PC-3 (cell line): ENCODE data around the gene NSRP1. TPM values are rescaled to one million over a fixed set of nuclear protein-coding genes. Genes with fewer than 3 reads are reported as not detected.
"Not testable (repeated sequence)": the region's sequence is repeated elsewhere in the genome, so short reads cannot be mapped to it uniquely, and the experiment has no call there.

Experiments
- ATAC-seq: fragments of 200-7000 bp; cut with Tn5 transposase; 2 replicates; pipeline ENCODE4 v1.9.1; 2020; ENCODE audit warnings: mild to moderate bottlenecking, moderate library complexity
- BruUV-seq: library from RNA; stranded (reverse); fragments of 400-500 nt; replicated peaks from 2 replicates; lab custom pipeline; 2021; lab: Mats Ljungman, UMichigan
- CTCF ChIA-PET: fragments of 300-600 bp; sonication (Branson Sonifier 250); formaldehyde crosslinking; loops from one replicate; lab custom pipeline; 2022; ENCODE audit warnings: antibody characterized with exemption; lab: Charles Lee
- POLR2A ChIA-PET: fragments of 300-600 bp; sonication (Branson Sonifier 250); formaldehyde crosslinking; loops from one replicate; lab custom pipeline; 2022; ENCODE audit warnings: antibody characterized with exemption; ENCODE audit not compliant: unreplicated experiment; lab: Charles Lee
- DNase-seq: peaks from one replicate; pipeline ENCODE4 v3.0.0-alpha.2; 2015
- H2AFZ ChIP-seq: fragments of 300-600 bp; sonication (generic); 2 replicates; pipeline ENCODE4 v1.6.0; 2016; ENCODE audit warnings: antibody characterized with exemption, low read length
- H3F3A ChIP-seq: fragments of 300-600 bp; sonication (generic); one replicate; pipeline ENCODE4 v1.6.0; 2017; ENCODE audit warnings: antibody characterized with exemption, low read length, control low read depth, mild to moderate bottlenecking; ENCODE audit not compliant: unreplicated experiment
- H3K27ac ChIP-seq: fragments of 300-600 bp; sonication (generic); 2 replicates; pipeline ENCODE4 v1.5.1; 2016; ENCODE audit warnings: mild to moderate bottlenecking, low read length
- H3K27me3 ChIP-seq: fragments of 300-600 bp; sonication (generic); 2 replicates; pipeline ENCODE4 v1.6.1; 2016; ENCODE audit warnings: low read length, mixed read lengths
- H3K36me3 ChIP-seq: fragments of 300-600 bp; sonication (generic); 2 replicates; pipeline ENCODE4 v1.6.1; 2016; ENCODE audit warnings: low read depth, mixed run types, low read length, mixed read lengths
- H3K4me1 ChIP-seq: fragments of 300-600 bp; sonication (generic); 2 replicates; pipeline ENCODE4 v1.5.1; 2016; ENCODE audit warnings: low read length; ENCODE audit not compliant: insufficient read depth
- H3K4me2 ChIP-seq: fragments of 300-600 bp; sonication (generic); 2 replicates; pipeline ENCODE4 v1.6.0; 2016; ENCODE audit warnings: low read length
- H3K4me3 ChIP-seq: fragments of 300-600 bp; sonication (generic); 2 replicates; pipeline ENCODE4 v1.5.1; 2016; ENCODE audit warnings: mild to moderate bottlenecking, low read length, mixed read lengths
- H3K79me2 ChIP-seq: fragments of 300-600 bp; sonication (generic); 2 replicates; pipeline ENCODE4 v1.6.1; 2017; ENCODE audit warnings: low read length, mixed read lengths
- H3K9ac ChIP-seq: fragments of 300-600 bp; sonication (generic); 2 replicates; pipeline ENCODE4 v1.6.0; 2016; ENCODE audit warnings: mild to moderate bottlenecking, low read length
- H3K9me2 ChIP-seq: fragments of 300-600 bp; sonication (generic); replicated peaks from 2 replicates; pipeline ENCODE4 v1.6.1; 2016; ENCODE audit warnings: mixed run types, low read length, mixed read lengths
- H3K9me3 ChIP-seq: fragments of 300-600 bp; sonication (generic); 2 replicates; pipeline ENCODE4 v1.6.1; 2016; ENCODE audit warnings: low read length, mixed read lengths
- H4K20me1 ChIP-seq: fragments of 300-600 bp; sonication (generic); 2 replicates; pipeline ENCODE4 v1.6.1; 2016; ENCODE audit warnings: low read length, mixed read lengths
- EZH2 ChIP-seq: fragments of 300-600 bp; sonication (generic); IDR thresholded peaks from one replicate; pipeline ENCODE4 v1.6.1; 2017; ENCODE audit warnings: antibody characterized with exemption, mild to moderate bottlenecking, low read length; ENCODE audit not compliant: unreplicated experiment
- EZH2phosphoT487 ChIP-seq: fragments of 300-600 bp; sonication (generic); IDR thresholded peaks from 2 replicates; pipeline ENCODE4 v1.6.1; 2018; ENCODE audit warnings: mild to moderate bottlenecking, antibody characterized with exemption, low read length, borderline replicate concordance
- intact Hi-C: fragments of 100-400 bp; cut with micrococcal nuclease; formaldehyde crosslinking; loops from 2 replicates; pipeline ENCODE4 v1.9.0; 2023
- total RNA-seq: library from RNA; depleted of rRNA; stranded (reverse); fragments of >200 nt; gene quantifications from 2 replicates; pipeline ENCODE4 v1.2.3, GENCODE V29; 2014
- TF ChIP-seq, protein P1 (sequence below): fragments of 300-600 bp; sonication (generic); conservative IDR thresholded peaks from 2 replicates; pipeline ENCODE4 v1.5.1; 2017; ENCODE audit warnings: antibody characterized with exemption, low read depth, mild to moderate bottlenecking, low read length

NSRP1 gene
- total RNA-seq, 1 experiment from 2014 or later: 6.4 TPM

DNA sequence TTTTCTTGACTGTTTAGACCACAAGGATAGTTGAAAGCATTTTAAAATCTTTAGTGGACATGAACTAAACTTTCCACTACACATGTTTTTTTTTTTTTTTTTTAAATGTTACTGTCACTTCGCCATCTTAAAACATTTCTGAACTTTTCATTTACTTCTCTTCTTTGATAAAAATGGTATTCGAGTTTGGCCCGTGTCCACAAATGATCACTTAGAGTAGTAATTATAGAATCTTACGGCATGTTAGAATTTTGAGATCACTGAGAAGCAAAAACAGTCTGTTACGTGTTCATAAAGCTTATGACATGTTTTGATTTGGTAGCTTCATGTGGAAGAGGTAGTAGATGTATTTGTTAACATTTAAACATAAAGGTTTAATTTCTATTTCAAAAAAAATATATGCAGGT is 1.1 kb downstream of the NSRP1 start:
- Histone ChIP-seq H3K4me1 (peaks cover 22% of the 10 kb centered on the region), H3K27ac (peak overlapping the region; percentile 85), H3K9me3 (no peaks in the 10 kb centered on the region), H3K4me3 (peak overlapping the region; percentile 89), H3K9ac (peak overlapping the region; percentile 99), H4K20me1 (no peaks in the 10 kb centered on the region), H2AFZ (no peak overlapping the region), H3K27me3 (no peaks in the 10 kb centered on the region), H3K36me3 (peaks cover 4% of the 10 kb centered on the region; the same call in 1 of the 2 replicates), H3K79me2 (peaks cover 52% of the 10 kb centered on the region), H3K9me2 (no peaks in the 10 kb centered on the region), H3K4me2 (peak overlapping the region; percentile 94), H3F3A (peaks cover 3% of the 10 kb centered on the region)
- POLR2A ChIA-PET: no interaction called here
- DNase-seq (no peak), ATAC-seq (no peak)
- intact Hi-C loops: no loop called here
- no peak for TF ChIP-seq EZH2phosphoT487
- no peak for TF ChIP-seq EZH2
- TF ChIP-seq, protein P1, sequence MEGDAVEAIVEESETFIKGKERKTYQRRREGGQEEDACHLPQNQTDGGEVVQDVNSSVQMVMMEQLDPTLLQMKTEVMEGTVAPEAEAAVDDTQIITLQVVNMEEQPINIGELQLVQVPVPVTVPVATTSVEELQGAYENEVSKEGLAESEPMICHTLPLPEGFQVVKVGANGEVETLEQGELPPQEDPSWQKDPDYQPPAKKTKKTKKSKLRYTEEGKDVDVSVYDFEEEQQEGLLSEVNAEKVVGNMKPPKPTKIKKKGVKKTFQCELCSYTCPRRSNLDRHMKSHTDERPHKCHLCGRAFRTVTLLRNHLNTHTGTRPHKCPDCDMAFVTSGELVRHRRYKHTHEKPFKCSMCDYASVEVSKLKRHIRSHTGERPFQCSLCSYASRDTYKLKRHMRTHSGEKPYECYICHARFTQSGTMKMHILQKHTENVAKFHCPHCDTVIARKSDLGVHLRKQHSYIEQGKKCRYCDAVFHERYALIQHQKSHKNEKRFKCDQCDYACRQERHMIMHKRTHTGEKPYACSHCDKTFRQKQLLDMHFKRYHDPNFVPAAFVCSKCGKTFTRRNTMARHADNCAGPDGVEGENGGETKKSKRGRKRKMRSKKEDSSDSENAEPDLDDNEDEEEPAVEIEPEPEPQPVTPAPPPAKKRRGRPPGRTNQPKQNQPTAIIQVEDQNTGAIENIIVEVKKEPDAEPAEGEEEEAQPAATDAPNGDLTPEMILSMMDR: no peak
- no TSS peak for BruUV-seq
- CTCF ChIA-PET: no interaction called here

DNA sequence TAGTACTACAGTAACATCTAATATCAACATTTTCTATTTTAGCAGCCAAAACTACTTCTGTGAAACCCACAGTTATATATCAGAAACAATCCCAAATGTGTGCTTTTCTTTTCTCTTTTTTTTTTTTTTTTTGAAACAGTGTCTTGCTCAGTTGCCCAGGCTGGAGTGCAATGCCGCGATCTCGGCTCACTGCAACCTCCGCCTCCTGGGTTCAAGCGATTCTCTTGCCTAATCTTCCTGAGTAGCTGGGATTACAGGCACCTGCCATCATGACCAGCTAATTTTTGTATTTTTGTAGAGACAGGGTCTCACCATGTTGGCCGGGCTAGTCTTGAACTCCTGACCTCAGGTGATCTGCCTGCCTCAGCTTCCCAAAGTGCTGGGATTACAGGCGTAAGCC is 2.0 kb downstream of the NSRP1 start:
- H4K20me1 ChIP-seq, H3K36me3 ChIP-seq, POLR2A ChIA-PET, BruUV-seq, H3F3A ChIP-seq, CTCF ChIA-PET, intact Hi-C loops, H3K9me3 ChIP-seq, ATAC-seq, H3K27ac ChIP-seq, DNase-seq, H2AFZ ChIP-seq, H3K27me3 ChIP-seq, H3K9me2 ChIP-seq: not testable (repeated sequence)
- Histone ChIP-seq H3K9ac (0 out of 2 replicates have a peak overlapping the region, but pooled peaks have one; percentile 99), H3K4me2 (peak overlapping the region; percentile 94), H3K79me2 (peaks cover 59% of the 10 kb centered on the region), H3K4me3 (peak overlapping the region; percentile 89; the same call in 1 of the 2 replicates), H3K4me1 (peaks cover 16% of the 10 kb centered on the region)

DNA sequence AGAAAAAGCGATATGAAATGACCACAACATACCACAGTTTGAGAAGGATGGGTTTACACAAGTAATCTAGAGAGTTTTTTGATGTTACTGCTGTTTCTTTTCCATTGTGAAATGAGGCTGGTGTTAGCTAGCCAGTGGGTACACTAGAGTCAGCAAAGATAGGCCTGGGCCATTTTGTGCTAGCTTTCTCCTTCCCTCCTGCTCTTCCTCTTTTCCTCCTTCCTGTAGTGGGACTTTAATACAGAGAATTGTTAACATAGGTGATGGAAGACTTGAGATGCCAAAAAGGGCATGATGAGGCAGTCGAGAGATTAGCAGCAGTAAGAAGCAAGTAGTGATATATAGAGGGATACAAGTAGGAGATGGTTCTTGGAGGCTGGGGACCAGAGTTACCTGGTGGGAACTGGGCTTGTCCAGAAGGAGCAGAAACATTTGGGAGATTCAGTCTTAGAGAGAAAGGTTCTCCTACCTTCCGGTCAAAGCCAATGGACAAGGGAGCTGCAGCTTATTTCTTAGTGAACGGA is 7.7 kb downstream of the NSRP1 start:
- Histone ChIP-seq H3K4me1 (no peaks in the 10 kb centered on the region), H3K4me2 (no peak overlapping the region), H2AFZ (no peak overlapping the region), H3K79me2 (peaks cover 59% of the 10 kb centered on the region), H3K27me3 (no peaks in the 10 kb centered on the region), H3K27ac (no peak overlapping the region), H3K9ac (no peak overlapping the region), H3K36me3 (peaks cover 17% of the 10 kb centered on the region), H3K9me3 (no peaks in the 10 kb centered on the region), H3F3A (no peaks in the 10 kb centered on the region), H3K4me3 (no peak overlapping the region), H4K20me1 (0 out of 2 replicates have a peak, but pooled peaks cover 8% of the 10 kb centered on the region), H3K9me2 (no peaks in the 10 kb centered on the region)
- intact Hi-C loops: no loop called here
- BruUV-seq: no TSS peak
- DNase-seq: no peak
- ATAC-seq: no peak
- POLR2A ChIA-PET: interaction anchor here (0.7 kb wide), 1 partner anchor 32 kb away, joined by 4 read pairs; no protein-coding TSS in a partner anchor
- CTCF ChIA-PET: interaction anchor here (0.6 kb wide), 1 partner anchor 69 kb away, joined by 3 read pairs; no protein-coding TSS in a partner anchor
- TF ChIP-seq, protein P1: no peak
- no peak for TF ChIP-seq EZH2phosphoT487
- no peak for TF ChIP-seq EZH2
